Activated CD4-positive, alpha-beta T cell treated with anti-CD3 and anti-CD28 coated beads, Interleukin-2, Interleukin-4, amounts not matched to agents 100 ng/mL and 50 ng/mL, durations not matched to agents 16 hours and 8 hours (primary cell): ENCODE data around the gene ATXN1.
A peak's percentile ranks its signal among the peaks of the same experiment; 100 is the strongest.
"Not testable (repeated sequence)": the region's sequence is repeated elsewhere in the genome, so short reads cannot be mapped to it uniquely, and the experiment has no call there.

Source experiments
- DNase-seq: peaks from one replicate; pipeline ENCODE4 v3.0.0-alpha.2; 2020; ENCODE audit warnings: low spot score

The ATXN1 gene

GRCh38 chr6:16760516-16761470, at the start of gene ATXN1:
ATXN1 (minus strand) TSS chr6:16761460.
- no peak for DNase-seq

DNA sequence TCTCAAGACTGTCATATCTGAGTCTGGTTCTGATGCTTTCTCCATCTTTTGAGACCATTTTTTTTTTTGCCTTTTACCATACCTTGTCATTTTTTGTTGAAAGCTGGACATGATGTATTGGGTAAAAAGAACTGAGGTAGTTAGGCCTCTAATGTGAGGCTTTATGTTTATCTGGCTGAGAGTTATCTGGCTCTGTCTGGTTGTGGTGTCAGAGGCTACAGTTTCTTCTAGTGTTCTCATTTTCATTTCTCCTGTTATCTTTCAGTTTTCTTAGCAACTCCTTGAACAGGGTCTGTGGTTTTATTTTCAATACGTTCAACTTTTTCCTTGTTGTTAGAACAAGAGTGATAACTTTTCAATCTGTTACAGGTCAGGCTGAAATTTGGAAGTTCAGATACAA, 49.2 kb upstream of the ATXN1 start:
- DNase-seq, result no peak

DNA sequence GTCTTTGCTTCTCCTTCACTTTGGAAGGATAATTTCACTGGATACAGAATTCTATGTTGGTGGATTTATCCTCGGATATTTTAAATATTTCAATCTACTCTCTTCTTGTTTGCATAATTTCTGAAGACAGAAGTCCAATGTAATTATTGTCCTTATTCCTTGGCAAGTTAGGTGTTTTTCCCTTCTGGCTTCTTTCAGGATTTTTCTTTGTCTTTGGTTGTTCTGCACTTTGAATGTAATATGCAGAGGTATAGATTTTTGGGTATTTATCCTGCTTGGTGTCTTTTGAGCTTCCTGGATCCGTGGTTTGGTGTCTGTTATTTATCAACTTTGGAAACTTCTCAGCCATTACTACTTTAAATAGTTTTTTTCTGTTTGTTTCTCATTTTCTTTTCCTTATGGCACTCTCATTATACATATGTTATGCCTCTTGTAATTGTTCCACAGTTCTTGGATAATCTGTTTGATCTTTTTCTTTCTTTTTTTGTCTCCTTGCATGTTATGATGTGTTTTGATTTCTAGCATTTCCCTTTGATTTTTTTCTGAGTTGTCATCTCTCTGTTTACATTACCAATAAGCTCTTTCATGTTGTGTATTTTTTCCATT, 48.6 kb upstream of the ATXN1 start:
- no peak for DNase-seq

GRCh38 chr6:16807956-16808355, 46.7 kb upstream of the ATXN1 start:
- no peak for DNase-seq

GRCh38 chr6:16806363-16806762, 45.1 kb upstream of the ATXN1 start:
- no peak for DNase-seq

- no peak for DNase-seq
Observed at GRCh38 chr6:16805243-16805950, 44.1 kb upstream of the ATXN1 start.

GRCh38 chr6:16804546-16805242, 43.4 kb upstream of the ATXN1 start:
- no peak for DNase-seq

DNA sequence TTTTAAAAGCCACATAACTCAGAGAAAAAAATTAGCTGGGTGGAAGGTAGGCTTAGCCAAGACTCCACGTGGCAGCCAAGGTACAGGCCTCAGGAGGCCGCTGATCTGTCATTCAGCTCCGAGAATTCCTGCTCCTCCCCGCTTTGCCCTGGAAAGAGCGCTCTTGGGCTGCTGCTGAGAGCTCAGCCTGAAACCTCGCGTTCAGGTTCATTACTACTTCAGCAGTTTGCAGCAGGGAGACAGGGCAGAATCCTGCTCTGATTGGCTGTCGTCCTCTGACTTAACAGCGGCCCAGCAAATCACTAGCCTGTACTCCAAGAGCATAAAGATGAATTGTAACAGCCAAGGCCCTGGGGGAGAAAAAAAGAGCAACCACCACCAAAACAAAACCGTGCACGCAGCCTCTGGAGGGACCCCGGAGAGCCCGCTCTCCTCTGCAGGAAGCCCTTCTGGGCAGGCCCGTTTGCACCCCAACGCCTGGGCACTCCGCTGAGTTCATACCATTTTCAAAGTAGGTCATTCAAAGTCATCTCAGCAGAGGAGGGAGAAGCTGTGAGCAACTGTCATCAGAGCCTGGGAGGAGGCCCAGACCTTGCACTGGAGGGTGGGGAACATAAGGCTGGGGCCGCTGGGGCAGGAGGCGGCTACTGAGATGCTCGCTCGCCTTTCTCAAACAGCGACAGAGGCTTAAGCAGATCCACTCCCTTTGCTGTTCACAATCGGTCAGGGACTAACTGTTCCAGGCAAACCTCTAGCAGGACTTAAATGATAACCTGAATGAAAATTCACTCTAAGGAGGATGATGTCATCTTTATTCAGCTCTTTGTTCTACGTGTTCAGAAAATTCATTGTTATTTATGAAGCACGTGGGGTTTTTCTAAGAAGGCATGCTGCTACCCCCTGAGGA, 42.3 kb upstream of the ATXN1 start:
- DNase-seq, result no peak

DNA sequence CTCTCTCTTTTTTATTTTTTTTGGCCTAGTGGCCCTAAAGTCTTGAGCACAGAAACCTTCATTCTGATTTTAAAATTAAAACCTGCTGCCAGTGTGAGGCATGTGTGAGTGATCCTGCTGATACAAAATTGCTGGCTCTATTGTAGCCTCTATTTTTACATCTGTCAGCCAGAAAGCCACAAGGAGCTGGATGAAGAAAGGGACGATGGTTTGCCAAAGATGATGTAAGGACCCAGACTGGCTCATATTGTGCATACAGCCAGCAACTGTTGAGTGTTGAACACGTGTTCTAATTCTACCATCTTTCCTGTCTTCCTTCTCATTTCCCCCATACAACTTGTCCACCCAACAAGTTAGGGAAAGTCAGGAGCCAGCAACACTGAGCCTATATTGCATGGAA, 40.8 kb upstream of the ATXN1 start:
- DNase-seq, result no peak

DNA sequence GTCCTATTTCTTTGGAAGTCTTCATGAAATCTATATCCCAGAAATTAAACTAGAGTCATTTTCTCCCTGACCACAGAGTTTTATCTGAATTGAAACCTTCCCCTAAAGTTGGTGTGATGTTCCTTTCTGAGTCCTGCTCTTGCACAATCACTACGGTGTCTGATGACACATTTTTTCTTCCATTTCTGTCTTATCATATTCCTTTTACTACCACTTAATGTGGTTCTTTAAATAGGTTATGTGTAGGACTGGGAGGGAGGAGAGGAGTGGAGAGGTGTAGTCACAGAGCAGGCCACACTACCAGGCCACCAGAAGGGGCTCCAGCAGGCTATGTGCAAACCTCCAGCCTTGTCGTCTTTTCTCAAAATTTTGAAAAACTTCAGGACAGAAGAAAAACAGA, 39.7 kb upstream of the ATXN1 start:
- peak; percentile 33 for DNase-seq

GRCh38 chr6:16800341-16800740, 39.1 kb upstream of the ATXN1 start:
- no peak for DNase-seq

GRCh38 chr6:16799279-16800193, 38.3 kb upstream of the ATXN1 start:
- no peak for DNase-seq

- DNase-seq, result no peak
Observed at GRCh38 chr6:16793828-16794412, 32.7 kb upstream of the ATXN1 start.

- DNase-seq, result no peak
Observed at GRCh38 chr6:16789329-16790038, 28.2 kb upstream of the ATXN1 start.

DNA sequence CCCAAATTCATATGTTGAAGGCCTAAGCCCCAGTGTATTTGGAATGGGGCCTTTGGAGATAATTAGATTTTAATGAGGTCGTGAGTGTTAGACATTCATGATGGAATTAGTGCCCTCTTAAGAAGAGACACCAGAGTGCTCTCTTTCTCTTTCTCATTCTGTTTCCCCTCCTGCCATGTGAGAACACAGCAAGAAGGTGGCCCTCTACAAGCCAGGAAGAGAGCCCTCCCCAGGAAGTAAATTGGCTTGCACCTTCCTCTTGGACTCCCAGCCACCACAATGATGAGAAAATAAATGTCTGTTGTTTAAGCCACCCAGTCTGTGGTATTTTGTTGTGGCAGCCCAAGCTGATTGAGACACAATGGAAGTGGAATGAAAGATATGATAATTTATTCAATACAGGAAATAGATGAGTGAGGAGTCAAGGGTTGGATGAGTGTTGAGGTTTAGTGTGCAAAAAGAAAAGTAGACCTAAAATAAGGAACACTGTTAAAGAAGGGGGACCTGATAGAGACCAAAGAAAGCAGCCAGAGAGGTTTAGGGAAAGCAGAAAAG, 25.9 kb upstream of the ATXN1 start:
- DNase-seq, result no peak

DNA sequence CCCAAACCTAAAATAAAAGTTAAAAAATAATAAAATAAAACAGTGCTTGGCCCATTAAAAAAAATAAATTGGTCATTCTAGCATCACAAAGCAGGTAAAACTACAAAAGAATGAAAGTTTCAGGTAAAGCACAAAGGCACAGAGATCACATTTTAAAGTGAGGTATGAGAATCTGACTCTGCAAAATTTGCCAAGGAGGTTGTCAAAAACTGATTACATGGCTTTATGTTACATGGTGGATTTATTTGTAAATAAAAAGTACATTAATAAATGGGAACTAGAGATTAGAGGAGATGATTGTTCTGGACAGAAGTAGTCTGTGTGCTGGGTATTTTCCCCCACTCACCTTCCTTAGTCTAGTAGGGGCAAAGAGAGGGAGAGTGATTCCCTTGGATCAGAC, 24.2 kb upstream of the ATXN1 start:
- no peak for DNase-seq

DNA sequence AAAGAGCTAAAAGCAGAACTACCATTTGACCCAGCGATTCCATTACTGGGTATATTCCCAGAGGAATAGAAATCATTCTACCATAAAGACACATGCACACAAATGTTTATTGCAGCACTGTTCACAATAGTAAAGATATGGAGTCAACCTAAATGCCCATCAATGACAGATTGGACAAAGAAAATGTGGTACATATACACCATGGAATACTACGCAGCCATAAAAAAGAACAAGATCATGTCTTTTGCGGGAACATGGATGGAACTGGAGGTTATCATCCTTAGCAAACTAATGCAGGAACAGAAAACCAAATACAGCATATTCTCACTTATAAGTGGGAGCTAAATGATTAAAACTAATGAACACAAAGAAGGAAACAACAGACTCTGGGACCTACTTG, 23.7 kb upstream of the ATXN1 start:
- not testable (repeated sequence) for DNase-seq

- DNase-seq, result no peak
Observed at GRCh38 chr6:16783952-16784565, 22.8 kb upstream of the ATXN1 start.
